ENCODE results near the gene BCAS1.

The BCAS1 gene

GRCh38 chr20:54040531-54040930, 29.9 kb downstream of the BCAS1 start:
- no peak for TF ChIP-seq CTCF (IDR thresholded peaks at IDR 0.05; ENCODE audit: low read depth, low read length)
- DNase-seq (ENCODE audit: low read depth in 2 of 2), result no peak
- no peak overlapping the region for H3K4me3 ChIP-seq (replicated peaks in 1 of 2; ENCODE audit: low read depth in 2 of 2, low read length in 2 of 2)

- no peak overlapping the region for H3K4me3 ChIP-seq (replicated peaks in 1 of 2; ENCODE audit: low read depth in 2 of 2, low read length in 2 of 2)
- DNase-seq (ENCODE audit: low read depth in 2 of 2), result no peak
- TF ChIP-seq CTCF (IDR thresholded peaks at IDR 0.05; ENCODE audit: low read depth, low read length), result no peak
These were observed 31.4 kb downstream of the BCAS1 start for GRCh38 chr20:54038961-54039360.

- no peak overlapping the region for H3K4me3 ChIP-seq (replicated peaks in 1 of 2; ENCODE audit: low read depth in 2 of 2, low read length in 2 of 2)
- DNase-seq (ENCODE audit: low read depth in 2 of 2), result no peak
- no peak for TF ChIP-seq CTCF (IDR thresholded peaks at IDR 0.05; ENCODE audit: low read depth, low read length)
These were observed 32.9 kb downstream of the BCAS1 start for GRCh38 chr20:54037525-54037924.

- no peak overlapping the region for H3K4me3 ChIP-seq (replicated peaks in 1 of 2; ENCODE audit: low read depth in 2 of 2, low read length in 2 of 2)
- DNase-seq (ENCODE audit: low read depth in 2 of 2), result no peak
- no peak for TF ChIP-seq CTCF (IDR thresholded peaks at IDR 0.05; ENCODE audit: low read depth, low read length)
These were observed 40.8 kb downstream of the BCAS1 start for GRCh38 chr20:54029643-54030042.

- no peak for TF ChIP-seq CTCF (IDR thresholded peaks at IDR 0.05; ENCODE audit: low read depth, low read length)
- DNase-seq (ENCODE audit: low read depth in 2 of 2), result no peak
- no peak overlapping the region for H3K4me3 ChIP-seq (replicated peaks in 1 of 2; ENCODE audit: low read depth in 2 of 2, low read length in 2 of 2)
These were observed 41.2 kb downstream of the BCAS1 start for GRCh38 chr20:54029176-54029575.

- no peak overlapping the region for H3K4me3 ChIP-seq (replicated peaks in 1 of 2; ENCODE audit: low read depth in 2 of 2, low read length in 2 of 2)
- TF ChIP-seq CTCF (IDR thresholded peaks at IDR 0.05; ENCODE audit: low read depth, low read length), result no peak
- DNase-seq (ENCODE audit: low read depth in 2 of 2), result no peak
These were observed 42.0 kb downstream of the BCAS1 start for GRCh38 chr20:54028276-54029011.

- TF ChIP-seq CTCF (IDR thresholded peaks at IDR 0.05; ENCODE audit: low read depth, low read length), result no peak
- no peak for DNase-seq (ENCODE audit: low read depth in 2 of 2)
- H3K4me3 ChIP-seq (replicated peaks in 1 of 2; ENCODE audit: low read depth in 2 of 2, low read length in 2 of 2), result no peak overlapping the region
These were observed 42.7 kb downstream of the BCAS1 start for GRCh38 chr20:54027704-54028103.

Data from cardiac fibroblast (primary cell).